ENCODE results near the gene BICD1. TPM values are rescaled to one million over a fixed set of nuclear protein-coding genes. Genes with fewer than 3 reads are reported as not detected.

The BICD1 gene
- total and polyA plus RNA-seq, 2 of the 13 experiments (the other 11 are each of a cell fraction or from before 2014, with no cell fraction given), result 4.5 to 5.2 TPM

- no peak overlapping the region for H2AFZ ChIP-seq (ENCODE audit: low read length)
- no peak for TF ChIP-seq NCOR1 (IDR thresholded peaks at IDR 0.05; ENCODE audit: borderline replicate concordance, low read length)
- no peak for TF ChIP-seq ZNF431 (CRISPR knock-in tag; IDR thresholded peaks at IDR 0.05; ENCODE audit: borderline replicate concordance, low read depth)
- BruUV-seq (replicated peaks), result no TSS peak
- FAIRE-seq (no peak), ATAC-seq (no peak), DNase-seq (ENCODE audit: low spot score) (no peak)
- CTCF ChIA-PET (ENCODE audit: low intra/inter-chr PET ratio, low total read pairs), result no interaction called here
- no peaks in the 10 kb centered on the region for H3K27me3 ChIP-seq (ENCODE audit: control insufficient read depth in 1 of 2, insufficient read depth in 2 of 2, low read length in 2 of 2)
- WGBS (ENCODE audit: low lambda C conversion rate), result 81% methylated on average over 3 of the region's 3 CpGs
- POLR2A ChIA-PET, result no interaction called here
- H3K36me3 ChIP-seq (replicated peaks in 1 of 2; ENCODE audit: control insufficient read depth in 1 of 2, insufficient read depth in 2 of 2, low read length in 2 of 2), result no peaks in the 10 kb centered on the region
- H3K27ac ChIP-seq (ENCODE audit: extremely low read length, insufficient read depth, low read length), result no peak overlapping the region
- H3K4me3 ChIP-seq (replicated peaks in 1 of 3; ENCODE audit: insufficient read depth in 1 of 3, low read depth in 2 of 3, low read length in 3 of 3), result no peak overlapping the region
- H3K9me3 ChIP-seq (ENCODE audit: low read length), result no peaks in the 10 kb centered on the region
- H3K9ac ChIP-seq (ENCODE audit: insufficient read depth, low read depth, low read length), result no peak overlapping the region
- no peaks in the 10 kb centered on the region for H4K20me1 ChIP-seq (ENCODE audit: insufficient read depth, low read length)
- H3K4me2 ChIP-seq (ENCODE audit: low read depth, low read length), result no peak overlapping the region
- no peaks in the 10 kb centered on the region for H3K4me1 ChIP-seq (ENCODE audit: insufficient read depth, low read length)
- H3K79me2 ChIP-seq (ENCODE audit: insufficient read depth, low read length), result no peaks in the 10 kb centered on the region
- in situ Hi-C loops (cut with HindIII; ENCODE audit: extremely low pct_ligation_motif_present, low pct_unique_long_range_greater_than_20kb) (no loop called here), intact Hi-C loops (cut with micrococcal nuclease; ENCODE audit: unreplicated experiment) (no loop called here)
Measured at GRCh38 chr12:32116897-32117296, 10.2 kb downstream of the BICD1 start.

GRCh38 chr12:32117316-32117715 is 10.7 kb downstream of the BICD1 start:
- no peak overlapping the region for H3K9ac ChIP-seq (ENCODE audit: insufficient read depth, low read depth, low read length)
- H3K36me3 ChIP-seq (replicated peaks in 1 of 2; ENCODE audit: control insufficient read depth in 1 of 2, insufficient read depth in 2 of 2, low read length in 2 of 2), result no peaks in the 10 kb centered on the region
- no peak overlapping the region for H3K4me2 ChIP-seq (ENCODE audit: low read depth, low read length)
- FAIRE-seq, result no peak
- no peaks in the 10 kb centered on the region for H3K9me3 ChIP-seq (ENCODE audit: low read length)
- no peak for ATAC-seq
- no peak overlapping the region for H3K27ac ChIP-seq (ENCODE audit: extremely low read length, insufficient read depth, low read length)
- intact Hi-C loops (cut with micrococcal nuclease; ENCODE audit: unreplicated experiment) (no loop called here), in situ Hi-C loops (cut with HindIII; ENCODE audit: extremely low pct_ligation_motif_present, low pct_unique_long_range_greater_than_20kb) (no loop called here)
- no peaks in the 10 kb centered on the region for H3K4me1 ChIP-seq (ENCODE audit: insufficient read depth, low read length)
- H3K79me2 ChIP-seq (ENCODE audit: insufficient read depth, low read length), result no peaks in the 10 kb centered on the region
- no peaks in the 10 kb centered on the region for H4K20me1 ChIP-seq (ENCODE audit: insufficient read depth, low read length)
- WGBS (ENCODE audit: low lambda C conversion rate), result 96% methylated on average over 3 of the region's 3 CpGs
- H2AFZ ChIP-seq (ENCODE audit: low read length), result no peak overlapping the region
- DNase-seq (ENCODE audit: low spot score), result no peak
- POLR2A ChIA-PET, result no interaction called here
- no peaks in the 10 kb centered on the region for H3K27me3 ChIP-seq (ENCODE audit: control insufficient read depth in 1 of 2, insufficient read depth in 2 of 2, low read length in 2 of 2)
- no peak overlapping the region for H3K4me3 ChIP-seq (replicated peaks in 1 of 3; ENCODE audit: insufficient read depth in 1 of 3, low read depth in 2 of 3, low read length in 3 of 3)
- CTCF ChIA-PET (ENCODE audit: low intra/inter-chr PET ratio, low total read pairs), result no interaction called here
- no TSS peak for BruUV-seq (replicated peaks)
- TF ChIP-seq, protein P1, sequence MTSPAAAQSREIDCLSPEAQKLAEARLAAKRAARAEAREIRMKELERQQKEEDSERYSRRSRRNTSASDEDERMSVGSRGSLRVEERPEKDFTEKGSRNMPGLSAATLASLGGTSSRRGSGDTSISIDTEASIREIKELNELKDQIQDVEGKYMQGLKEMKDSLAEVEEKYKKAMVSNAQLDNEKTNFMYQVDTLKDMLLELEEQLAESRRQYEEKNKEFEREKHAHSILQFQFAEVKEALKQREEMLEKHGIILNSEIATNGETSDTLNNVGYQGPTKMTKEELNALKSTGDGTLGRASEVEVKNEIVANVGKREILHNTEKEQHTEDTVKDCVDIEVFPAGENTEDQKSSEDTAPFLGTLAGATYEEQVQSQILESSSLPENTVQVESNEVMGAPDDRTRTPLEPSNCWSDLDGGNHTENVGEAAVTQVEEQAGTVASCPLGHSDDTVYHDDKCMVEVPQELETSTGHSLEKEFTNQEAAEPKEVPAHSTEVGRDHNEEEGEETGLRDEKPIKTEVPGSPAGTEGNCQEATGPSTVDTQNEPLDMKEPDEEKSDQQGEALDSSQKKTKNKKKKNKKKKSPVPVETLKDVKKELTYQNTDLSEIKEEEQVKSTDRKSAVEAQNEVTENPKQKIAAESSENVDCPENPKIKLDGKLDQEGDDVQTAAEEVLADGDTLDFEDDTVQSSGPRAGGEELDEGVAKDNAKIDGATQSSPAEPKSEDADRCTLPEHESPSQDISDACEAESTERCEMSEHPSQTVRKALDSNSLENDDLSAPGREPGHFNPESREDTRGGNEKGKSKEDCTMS (CRISPR knock-in tag; conservative IDR thresholded peaks at IDR 0.05), result no peak
- no peak for TF ChIP-seq SALL2 (CRISPR knock-in tag; IDR thresholded peaks at IDR 0.05)
- no peak for TF ChIP-seq NR1H2 (CRISPR knock-in tag; IDR thresholded peaks at IDR 0.05; ENCODE audit: borderline replicate concordance, low read depth)
- TF ChIP-seq, protein P2, sequence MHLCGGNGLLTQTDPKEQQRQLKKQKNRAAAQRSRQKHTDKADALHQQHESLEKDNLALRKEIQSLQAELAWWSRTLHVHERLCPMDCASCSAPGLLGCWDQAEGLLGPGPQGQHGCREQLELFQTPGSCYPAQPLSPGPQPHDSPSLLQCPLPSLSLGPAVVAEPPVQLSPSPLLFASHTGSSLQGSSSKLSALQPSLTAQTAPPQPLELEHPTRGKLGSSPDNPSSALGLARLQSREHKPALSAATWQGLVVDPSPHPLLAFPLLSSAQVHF (CRISPR knock-in tag; IDR thresholded peaks at IDR 0.05), result no peak
- no peak for TF ChIP-seq RBM22 (optimal IDR thresholded peaks at IDR 0.05; ENCODE audit: low read length)
- TF ChIP-seq KAT7 (CRISPR knock-in tag; IDR thresholded peaks at IDR 0.05; ENCODE audit: borderline replicate concordance), result no peak
- TF ChIP-seq ZNF263 (CRISPR knock-in tag; IDR thresholded peaks at IDR 0.05), result no peak
- TF ChIP-seq NR2F6 (IDR thresholded peaks at IDR 0.05), result no peak
- TF ChIP-seq NR2F6 (CRISPR knock-in tag; IDR thresholded peaks at IDR 0.05), result no peak
- TF ChIP-seq AGO2 (optimal IDR thresholded peaks at IDR 0.05; ENCODE audit: low read depth, low read length), result no peak

Measured in HepG2 (cell line).